Endodermal cell (in vitro differentiated cells): Measurements from ENCODE around the gene SLC24A3. TPM values are rescaled to one million over a fixed set of nuclear protein-coding genes. Genes with fewer than 3 reads are reported as not detected.

Experiments
- DNase-seq: peaks from one replicate; pipeline ENCODE4 v3.0.0-alpha.2; 2017
- H3K27ac ChIP-seq: 2 replicates; pipeline ENCODE4 v1.5.1; 2013; ENCODE audit warnings: mild to moderate bottlenecking, low read depth, low read length, moderate library complexity
- H3K27me3 ChIP-seq: 2 replicates; pipeline ENCODE4 v1.6.1; 2013; ENCODE audit warnings: mild to moderate bottlenecking, low read length, moderate library complexity; ENCODE audit not compliant: insufficient read depth, control insufficient read depth, poor library complexity, severe bottlenecking
- H3K36me3 ChIP-seq: 2 replicates; pipeline ENCODE4 v1.7.0; 2013; ENCODE audit warnings: mild to moderate bottlenecking, low read length, moderate library complexity; ENCODE audit not compliant: control insufficient read depth, insufficient read depth
- H3K4me1 ChIP-seq: one replicate; pipeline ENCODE4 v1.7.0; 2013; ENCODE audit warnings: low read length; ENCODE audit not compliant: control insufficient read depth, insufficient read depth
- H3K4me3 ChIP-seq: 2 replicates; pipeline ENCODE4 v1.5.1; 2013; ENCODE audit warnings: mild to moderate bottlenecking, low read length, moderate library complexity
- H3K9ac ChIP-seq: 2 replicates; pipeline ENCODE4 v1.6.1; 2013; ENCODE audit warnings: mild to moderate bottlenecking, low read length, moderate library complexity; ENCODE audit not compliant: poor library complexity, severe bottlenecking; ENCODE audit errors: extremely low read depth
- H3K9me3 ChIP-seq: 2 replicates; pipeline ENCODE4 v1.6.1; 2013; ENCODE audit warnings: mild to moderate bottlenecking, low read length, moderate library complexity; ENCODE audit not compliant: control insufficient read depth
- H3K27ac Mint-ChIP-seq: 2 replicates; pipeline ENCODE4 v1.8.0; 2020; ENCODE audit warnings: mixed read lengths
- H3K27me3 Mint-ChIP-seq: 2 replicates; pipeline ENCODE4 v1.8.0; 2021; ENCODE audit warnings: mild to moderate bottlenecking, mixed read lengths; ENCODE audit not compliant: insufficient read depth
- H3K36me3 Mint-ChIP-seq: 2 replicates; pipeline ENCODE4 v1.8.0; 2020; ENCODE audit warnings: low read depth, mixed read lengths
- H3K4me1 Mint-ChIP-seq: 2 replicates; pipeline ENCODE4 v1.8.0; 2020; ENCODE audit warnings: mixed read lengths
- H3K4me3 Mint-ChIP-seq: 2 replicates; pipeline ENCODE4 v1.8.0; 2020; ENCODE audit warnings: mild to moderate bottlenecking, moderate library complexity, mixed read lengths
- H3K9me3 Mint-ChIP-seq: 2 replicates; pipeline ENCODE4 v1.8.0; 2020; ENCODE audit warnings: mild to moderate bottlenecking, mixed read lengths
- CTCF ChIP-seq: fragments of 200-600 bp; sonication (generic); conservative IDR thresholded peaks from 2 replicates; pipeline ENCODE4 v1.5.0; 2021; ENCODE audit warnings: antibody characterized with exemption, mild to moderate bottlenecking
- WGBS, 2 experiments: methylation state at CpG; one replicate each; pipeline versions ENCODE4 v1.1.5 to v1.1.7; 2013; ENCODE audit warnings: missing lambda C conversion rate in 2 of 2, mixed read lengths in 1 of 2; ENCODE audit not compliant: insufficient coverage in 1 of 2, insufficient read length in 1 of 2; 5-methylcytosine and 5-hydroxymethylcytosine counted together
- total RNA-seq, 2 donors: library from RNA; stranded (reverse); fragmentation: NEBNext Ultra II Directional in 1 of 2; extraction: Animal tissue kit (Norgen Biotek cat#: 25700) in 1 of 2; gene quantifications; 2 replicates in 1 of 2; 3 replicates in 1 of 2; pipeline ENCODE4 v1.2.1, GENCODE V29; 2021

The SLC24A3 gene
- total RNA-seq, 2 donors from 2014 or later = 1.5 to 1.8 TPM

GRCh38 chr20:19692100-19692499 lies 479.7 kb downstream of the SLC24A3 start:
- H3K36me3 ChIP-seq = no peaks in the 10 kb centered on the region
- 89 to 97% methylated on average over 4 of the region's 4 CpGs for WGBS, 2 experiments
- no peak for TF ChIP-seq CTCF
- H3K36me3 Mint-ChIP-seq = no peaks in the 10 kb centered on the region
- H3K27me3 Mint-ChIP-seq = peaks cover 1% of the 10 kb centered on the region
- no peak overlapping the region for H3K4me3 ChIP-seq
- H3K4me1 Mint-ChIP-seq = peaks cover 16% of the 10 kb centered on the region
- H3K27ac Mint-ChIP-seq = no peak overlapping the region
- H3K4me1 ChIP-seq = peaks cover 2% of the 10 kb centered on the region
- no peak overlapping the region for H3K4me3 Mint-ChIP-seq
- no peak for DNase-seq
- H3K27me3 ChIP-seq = no peaks in the 10 kb centered on the region
- no peaks in the 10 kb centered on the region for H3K9me3 ChIP-seq
- H3K27ac ChIP-seq = no peak overlapping the region
- no peak overlapping the region for H3K9ac ChIP-seq
- H3K9me3 Mint-ChIP-seq = peaks cover 1% of the 10 kb centered on the region

- Mint-ChIP-seq H3K9me3 (peaks cover 5% of the 10 kb centered on the region), H3K36me3 (peaks cover 3% of the 10 kb centered on the region), H3K4me3 (no peak overlapping the region), H3K27ac (no peak overlapping the region), H3K27me3 (peaks cover 1% of the 10 kb centered on the region), H3K4me1 (peaks cover 16% of the 10 kb centered on the region)
- Histone ChIP-seq H3K27me3 (no peaks in the 10 kb centered on the region), H3K36me3 (peaks cover 6% of the 10 kb centered on the region), H3K9ac (no peak overlapping the region), H3K9me3 (peaks cover 5% of the 10 kb centered on the region), H3K4me3 (no peak overlapping the region), H3K27ac (no peak overlapping the region), H3K4me1 (peaks cover 2% of the 10 kb centered on the region)
- TF ChIP-seq CTCF = peak; percentile 95
- WGBS, 2 experiments = 10 to 15% methylated on average over 2 to 15 of the region's 15 CpGs
- DNase-seq = peak; percentile 87
These were observed 480.3 kb downstream of the SLC24A3 start for GRCh38 chr20:19692685-19693119.

GRCh38 chr20:19693508-19693907 lies 481.1 kb downstream of the SLC24A3 start:
- Mint-ChIP-seq H3K4me3 (no peak overlapping the region), H3K4me1 (peaks cover 16% of the 10 kb centered on the region), H3K9me3 (peaks cover 10% of the 10 kb centered on the region), H3K27ac (no peak overlapping the region), H3K27me3 (peaks cover 1% of the 10 kb centered on the region), H3K36me3 (peaks cover 8% of the 10 kb centered on the region)
- 96 to 97% methylated on average over 5 to 8 of the region's 8 CpGs for WGBS, 2 experiments
- no peak overlapping the region for H3K27ac ChIP-seq
- H3K4me1 ChIP-seq = peaks cover 2% of the 10 kb centered on the region
- no peaks in the 10 kb centered on the region for H3K27me3 ChIP-seq
- no peak overlapping the region for H3K4me3 ChIP-seq
- H3K9me3 ChIP-seq = peaks cover 8% of the 10 kb centered on the region
- DNase-seq = no peak
- no peak overlapping the region for H3K9ac ChIP-seq
- TF ChIP-seq CTCF = no peak
- H3K36me3 ChIP-seq = peaks cover 11% of the 10 kb centered on the region
